Astrocyte (in vitro differentiated cells and primary cell): ENCODE results near the gene HOXD11.

Experiments
- EZH2 ChIP-seq: IDR thresholded peaks from 2 replicates; pipeline ENCODE4 v1.6.1; 2012; ENCODE audit warnings: mild to moderate bottlenecking, low read length, inconsistent platforms; ENCODE audit not compliant: insufficient read depth
- TF ChIP-seq, protein P1 (sequence below): IDR thresholded peaks from 2 replicates; pipeline ENCODE4 v1.5.1; 2011; ENCODE audit warnings: low read depth, mild to moderate bottlenecking, inconsistent platforms, low read length, moderate library complexity; ENCODE audit not compliant: insufficient read depth

DNA sequence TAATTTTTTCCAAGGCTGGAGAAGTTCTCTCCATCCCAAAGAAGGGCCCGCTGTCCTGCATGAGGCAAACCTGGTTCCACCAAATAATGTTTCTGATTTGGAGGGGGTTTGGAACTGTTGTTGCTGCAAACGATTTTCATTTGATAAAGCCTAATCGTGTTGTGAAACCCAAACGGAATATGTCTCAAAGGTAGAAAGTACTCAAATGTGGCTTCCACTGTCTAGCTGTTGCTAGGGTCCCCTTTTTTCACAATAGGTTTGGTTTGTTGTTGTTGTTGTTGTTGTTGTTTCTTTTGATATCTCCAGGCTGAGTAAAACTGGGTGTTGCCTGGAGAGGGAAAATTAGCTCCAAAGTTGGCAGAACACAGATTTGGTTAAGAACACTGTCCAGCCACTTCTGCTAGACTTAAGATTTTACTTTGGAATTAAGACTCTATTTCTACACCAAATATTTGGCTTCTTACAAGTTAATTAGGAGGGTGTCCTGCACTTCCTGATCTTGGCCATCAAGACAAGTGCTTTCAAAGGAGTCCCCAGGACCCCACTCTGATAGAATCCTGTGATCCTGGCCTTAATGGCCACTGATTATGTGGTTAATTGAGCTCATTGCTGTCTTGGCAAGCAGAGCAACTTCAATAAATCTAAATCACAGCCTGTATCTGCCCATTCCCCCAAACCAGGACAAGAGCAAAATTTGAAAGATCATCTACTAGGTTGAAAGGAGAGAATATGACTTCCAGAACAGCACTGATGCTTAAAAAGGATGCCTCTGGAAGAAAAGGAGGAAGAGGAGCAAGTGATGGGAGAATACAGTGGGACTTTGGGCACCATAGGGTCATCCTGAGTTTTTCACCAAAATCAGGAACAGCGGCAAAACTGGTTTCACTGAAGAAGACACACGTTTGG is 17.9 kb upstream of the HOXD11 start:
- no peak for TF ChIP-seq EZH2
- TF ChIP-seq, protein P1, sequence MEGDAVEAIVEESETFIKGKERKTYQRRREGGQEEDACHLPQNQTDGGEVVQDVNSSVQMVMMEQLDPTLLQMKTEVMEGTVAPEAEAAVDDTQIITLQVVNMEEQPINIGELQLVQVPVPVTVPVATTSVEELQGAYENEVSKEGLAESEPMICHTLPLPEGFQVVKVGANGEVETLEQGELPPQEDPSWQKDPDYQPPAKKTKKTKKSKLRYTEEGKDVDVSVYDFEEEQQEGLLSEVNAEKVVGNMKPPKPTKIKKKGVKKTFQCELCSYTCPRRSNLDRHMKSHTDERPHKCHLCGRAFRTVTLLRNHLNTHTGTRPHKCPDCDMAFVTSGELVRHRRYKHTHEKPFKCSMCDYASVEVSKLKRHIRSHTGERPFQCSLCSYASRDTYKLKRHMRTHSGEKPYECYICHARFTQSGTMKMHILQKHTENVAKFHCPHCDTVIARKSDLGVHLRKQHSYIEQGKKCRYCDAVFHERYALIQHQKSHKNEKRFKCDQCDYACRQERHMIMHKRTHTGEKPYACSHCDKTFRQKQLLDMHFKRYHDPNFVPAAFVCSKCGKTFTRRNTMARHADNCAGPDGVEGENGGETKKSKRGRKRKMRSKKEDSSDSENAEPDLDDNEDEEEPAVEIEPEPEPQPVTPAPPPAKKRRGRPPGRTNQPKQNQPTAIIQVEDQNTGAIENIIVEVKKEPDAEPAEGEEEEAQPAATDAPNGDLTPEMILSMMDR, result no peak
